GM18507 (cell line): ENCODE data around the gene MTM1.

Experiments
- DNase-seq: peaks from one replicate; pipeline ENCODE4 v3.0.0; 2011; ENCODE audit warnings: low read depth; ENCODE audit not compliant: insufficient read length; ENCODE audit errors: extremely low spot score
- FAIRE-seq: peaks from 2 replicates; lab custom pipeline; 2011; peaks lifted over from hg19 to GRCh38; lab: Jason Lieb, UNC

Gene MTM1

GRCh38 chrX:150547375-150548115 lies 20.9 kb upstream of the MTM1 start:
- FAIRE-seq (peak; percentile 85), DNase-seq (no peak)

GRCh38 chrX:150548251-150548650 lies 20.2 kb upstream of the MTM1 start:
- FAIRE-seq (no peak), DNase-seq (no peak)

DNA sequence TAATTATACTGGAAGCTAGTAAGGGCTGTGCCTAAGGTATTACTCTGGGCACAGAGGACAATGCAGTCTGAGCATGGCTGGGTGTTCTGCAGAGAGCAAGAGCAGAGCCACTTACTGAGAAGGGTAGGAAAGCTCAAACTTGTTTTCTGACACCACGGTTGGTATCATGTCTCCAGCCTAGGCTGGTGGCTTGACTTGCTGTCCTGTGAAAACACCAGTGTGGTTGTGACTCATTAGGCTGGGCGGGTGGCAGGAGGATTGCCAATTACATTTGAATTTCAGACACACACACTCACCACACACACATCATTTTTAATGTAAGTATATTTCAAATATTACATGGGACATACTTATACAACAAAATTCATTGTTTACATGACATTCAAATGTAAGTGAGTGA lies 19.7 kb upstream of the MTM1 start:
- no peak for DNase-seq
- no peak for FAIRE-seq

GRCh38 chrX:150551963-150552362 lies 16.5 kb upstream of the MTM1 start:
- FAIRE-seq (no peak), DNase-seq (no peak)

DNA sequence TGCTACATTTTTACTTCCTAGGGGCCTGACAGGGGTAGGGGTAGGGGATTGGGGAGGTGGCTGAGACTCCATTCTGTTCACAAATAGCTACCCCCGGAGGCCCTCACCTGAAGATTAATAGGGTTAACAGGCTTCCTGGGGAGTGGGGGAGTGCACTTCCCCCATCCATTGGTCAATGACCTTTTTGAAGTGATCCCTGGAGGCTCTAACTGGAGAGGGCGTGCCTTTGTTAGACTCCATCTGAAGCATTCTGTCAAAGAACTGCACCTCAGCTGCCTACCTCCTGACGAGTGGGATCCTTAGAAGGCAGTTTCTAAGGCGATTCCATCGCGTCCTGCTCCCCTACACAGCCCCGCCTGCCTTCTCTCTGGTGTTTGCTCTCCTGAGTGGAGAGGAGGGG lies 10.0 kb upstream of the MTM1 start:
- DNase-seq = no peak
- no peak for FAIRE-seq

DNA sequence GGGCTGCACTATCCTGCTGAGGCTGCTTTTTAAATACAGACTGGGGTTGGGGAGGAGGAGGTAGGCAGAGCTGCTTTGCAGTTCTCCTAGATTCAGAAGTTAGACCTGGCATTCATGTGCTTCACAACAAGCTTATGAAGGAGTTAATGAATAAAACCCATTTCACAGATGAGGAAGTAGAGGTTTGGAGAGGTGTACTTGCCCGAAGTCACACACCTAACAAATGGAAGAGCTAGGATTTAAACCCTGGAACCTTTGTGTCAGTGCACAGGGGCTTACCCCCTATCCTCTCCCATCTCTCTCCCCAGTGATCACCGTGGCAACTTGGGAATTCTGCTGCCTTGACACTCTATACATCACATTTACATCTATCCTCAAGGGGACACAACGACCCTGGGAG lies 3.6 kb upstream of the MTM1 start:
- no peak for DNase-seq
- FAIRE-seq = no peak

DNA sequence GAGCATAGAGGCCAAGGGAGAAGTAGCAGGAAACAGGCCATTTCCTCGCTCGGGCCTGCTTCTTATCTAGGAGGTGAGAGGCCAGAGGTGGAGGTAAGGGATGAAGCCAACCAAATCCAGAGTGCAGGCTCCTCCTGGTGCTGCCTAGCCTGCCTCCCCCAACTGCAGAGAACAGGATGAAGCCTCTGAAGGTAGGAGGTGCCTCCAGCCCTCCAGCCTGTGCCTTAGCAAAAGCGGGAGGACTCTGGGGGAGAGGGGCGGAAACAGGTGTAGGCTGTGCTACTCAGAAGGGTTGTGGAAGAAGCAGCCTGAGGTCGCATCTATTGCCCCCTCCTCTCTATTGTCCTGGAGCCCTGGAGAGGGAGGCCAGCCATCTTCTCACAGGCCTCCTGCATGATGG lies 2.9 kb upstream of the MTM1 start:
- no peak for DNase-seq
- FAIRE-seq = no peak

GRCh38 chrX:150566734-150567182 lies 1.7 kb upstream of the MTM1 start:
- FAIRE-seq (no peak), DNase-seq (no peak)

- FAIRE-seq = no peak
- no peak for DNase-seq
Measured at GRCh38 chrX:150567645-150568319, 639 bp upstream of the MTM1 start.

DNA sequence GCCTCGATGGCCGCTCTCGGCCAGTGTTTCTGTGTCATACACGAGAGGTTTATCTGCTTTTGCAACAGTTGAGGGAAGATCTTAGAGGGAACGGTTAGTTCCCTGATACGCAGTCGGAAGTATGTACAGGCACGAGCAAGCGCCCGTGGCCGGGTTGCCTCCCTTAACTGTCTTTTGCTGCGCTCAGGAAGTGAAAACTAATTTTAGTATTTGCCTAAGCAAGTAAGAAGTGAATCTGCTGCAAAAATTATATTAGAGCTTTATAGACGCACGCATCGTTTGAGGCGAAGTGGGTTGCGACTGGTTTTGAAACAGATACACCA lies 695 bp downstream of the MTM1 start:
- no peak for DNase-seq

GRCh38 chrX:150570512-150570911 lies 2.1 kb downstream of the MTM1 start:
- FAIRE-seq (peak; percentile 90), DNase-seq (no peak)

More for the DNA sequence above, 695 bp downstream of the MTM1 start:
- FAIRE-seq = peak; percentile 85

- DNase-seq = no peak
- FAIRE-seq = no peak
Measured at GRCh38 chrX:150572206-150572605, 3.8 kb downstream of the MTM1 start.

DNA sequence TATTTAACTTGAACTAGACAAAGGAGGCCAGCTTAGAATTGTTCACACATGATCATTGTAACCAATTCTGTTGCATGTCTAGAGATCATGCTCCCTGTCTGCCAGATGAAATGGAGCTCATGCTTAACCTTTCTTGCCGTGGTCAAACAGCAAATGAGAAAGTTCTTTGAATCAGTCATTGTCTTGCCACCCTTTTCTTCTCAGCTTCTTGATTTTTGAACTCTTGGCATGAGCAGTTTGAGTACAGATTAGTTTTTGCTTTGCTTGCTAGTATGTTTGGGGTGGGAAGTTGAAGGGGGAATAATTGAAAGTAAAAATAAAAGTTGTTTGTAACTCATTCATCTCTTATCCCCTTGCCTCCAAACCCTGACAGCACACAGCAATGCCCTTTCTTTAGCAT lies 4.7 kb downstream of the MTM1 start:
- DNase-seq (no peak), FAIRE-seq (no peak)

DNA sequence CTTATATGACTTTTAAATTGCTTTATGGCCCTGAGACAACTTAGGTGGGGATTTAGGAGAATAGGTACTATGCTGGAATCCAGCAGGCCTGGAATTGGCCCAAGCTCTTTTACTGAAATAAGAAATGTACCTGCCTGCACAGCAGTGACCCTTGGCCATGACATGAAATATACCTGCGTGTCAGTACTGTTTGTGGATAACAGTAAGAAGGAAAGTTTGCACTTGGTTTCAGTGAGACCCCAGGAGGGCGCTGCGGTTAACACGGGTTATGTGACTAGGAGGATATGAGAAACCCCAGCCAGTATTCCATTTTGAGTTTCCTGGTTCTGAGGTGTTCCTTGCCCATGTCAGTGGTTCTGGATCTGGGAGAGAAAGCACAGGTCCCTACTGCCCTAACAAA lies 5.3 kb downstream of the MTM1 start:
- DNase-seq = no peak
- peak; percentile 85 for FAIRE-seq

GRCh38 chrX:150574559-150575418 lies 6.4 kb downstream of the MTM1 start:
- FAIRE-seq (peak; percentile 98), DNase-seq (no peak)

GRCh38 chrX:150575419-150575814 lies 7.0 kb downstream of the MTM1 start:
- DNase-seq = no peak
- FAIRE-seq = no peak

- DNase-seq = no peak
- peak; percentile 47 for FAIRE-seq
Measured at GRCh38 chrX:150577174-150577573, 8.8 kb downstream of the MTM1 start.

DNA sequence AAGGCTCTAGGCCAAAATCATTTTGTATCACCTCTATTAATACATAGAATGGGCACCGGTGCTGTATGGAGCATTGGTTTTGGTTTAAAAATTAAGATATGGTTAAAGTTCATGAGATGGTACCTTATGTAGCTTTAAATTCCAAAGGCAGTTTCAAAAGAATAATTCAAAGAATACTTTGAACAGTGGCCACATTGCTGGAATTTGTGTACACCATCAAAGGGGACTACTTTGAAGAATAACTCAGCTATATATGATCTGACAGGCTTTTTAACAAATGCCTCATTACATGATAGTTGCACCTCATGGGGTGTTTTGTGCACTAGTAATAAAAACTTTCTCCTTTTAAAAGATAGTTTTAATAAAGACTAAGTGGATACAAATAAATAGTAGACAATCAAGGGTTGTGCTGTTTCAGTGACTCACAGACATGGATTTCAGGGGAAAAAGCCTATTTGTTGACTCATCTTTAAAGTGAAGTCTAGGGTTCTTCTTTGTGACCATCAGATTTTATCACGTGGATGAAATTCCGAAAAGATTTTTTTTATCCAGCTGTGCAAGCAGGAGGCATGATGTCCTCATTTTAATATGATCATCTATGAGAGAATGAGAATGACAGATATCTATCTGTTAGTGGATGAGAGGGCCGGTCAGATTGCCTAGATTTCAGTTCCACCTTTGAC lies 12.8 kb downstream of the MTM1 start:
- no peak for FAIRE-seq
- DNase-seq = no peak

DNA sequence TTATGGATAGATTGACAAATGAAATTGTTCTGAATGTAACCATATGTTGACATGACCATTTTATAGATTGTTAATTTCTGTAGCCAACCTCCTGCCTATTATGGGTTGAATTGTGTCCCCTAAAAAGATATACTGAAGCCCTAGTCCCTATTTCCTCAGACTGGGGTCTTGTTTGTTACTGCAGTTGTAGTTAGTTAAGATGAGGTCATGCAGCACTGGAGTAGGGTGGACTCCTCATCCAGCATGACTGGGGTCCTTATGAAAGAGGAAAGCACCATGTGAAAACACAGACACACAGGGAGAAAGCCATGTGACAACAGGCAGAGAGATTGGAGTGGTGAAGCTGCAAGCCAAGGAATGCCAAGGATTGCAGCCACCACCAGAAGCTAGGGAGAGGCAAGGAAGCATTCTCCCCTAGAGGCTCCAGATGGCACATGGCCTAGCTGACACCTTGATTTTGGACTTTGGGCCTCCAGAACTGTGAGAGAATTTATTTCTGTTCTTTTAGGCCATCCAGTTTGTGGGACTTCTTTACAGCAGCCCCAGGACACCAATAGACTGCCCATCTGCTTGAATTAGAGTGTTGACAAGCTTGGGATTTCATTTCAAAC lies 14.0 kb downstream of the MTM1 start:
- DNase-seq (no peak), FAIRE-seq (no peak)
